Body of pancreas (tissue), 4 donors: ENCODE measurements around the gene VRK3. TPM values are rescaled to one million over a fixed set of nuclear protein-coding genes. Genes with fewer than 3 reads are reported as not detected.

Experiments used
- ATAC-seq: fragments of 150-250 bp; one replicate; pipeline ENCODE4 v1.9.1; 2016
- DNase-seq, 4 donors: peaks; one replicate each; pipeline ENCODE4 v3.0.0-alpha.2; 2019
- H3K27ac ChIP-seq, 4 donors: fragments of 200-600 bp; sonication (generic); 1 replicate in 3 of 4; 2 replicates in 1 of 4; pipeline versions ENCODE4 v1.5.1 to v1.6.1; 2016 to 2019; ENCODE audit warnings: mild to moderate bottlenecking in 1 of 4, mixed read lengths in 1 of 4, moderate library complexity in 1 of 4
- H3K27me3 ChIP-seq, 2 donors: fragments of 200-600 bp; sonication (generic); one replicate each; pipeline ENCODE4 v1.6.0; 2016; ENCODE audit warnings: mild to moderate bottlenecking in 1 of 2
- H3K36me3 ChIP-seq, 2 donors: fragments of 200-600 bp; sonication (generic); replicated peaks in 1 of 2; 2 replicates each; pipeline ENCODE4 v1.5.1; 2016; ENCODE audit warnings: low read depth in 2 of 2; ENCODE audit not compliant: insufficient read depth in 1 of 2
- H3K4me1 ChIP-seq: fragments of 200-600 bp; sonication (generic); one replicate; pipeline ENCODE4 v1.6.0; 2016
- H3K4me3 ChIP-seq, 2 donors: fragments of 200-600 bp; sonication (generic); 1 replicate in 1 of 2; 2 replicates in 1 of 2; pipeline ENCODE4 v1.5.1; 2016 to 2019
- H3K9me3 ChIP-seq, 3 donors: fragments of 200-600 bp; sonication (generic); 1 replicate in 2 of 3; 2 replicates in 1 of 3; pipeline ENCODE4 v1.5.1; 2016
- POLR2A ChIP-seq, 3 donors: fragments of 450-650 bp; IDR thresholded peaks; one replicate each; pipeline ENCODE4 v1.6.1; 2016; ENCODE audit warnings: antibody characterized with exemption in 3 of 3, mild to moderate bottlenecking in 2 of 3
- WGBS, 2 donors: methylation state at CpG; one replicate each; pipeline ENCODE4 v1.1.5; 2017; 5-methylcytosine and 5-hydroxymethylcytosine counted together
- intact Hi-C: fragments of 100-400 bp; cut with DNase I; formaldehyde crosslinking; loops from one replicate; pipeline ENCODE4 v1.15.1; 2023
- total RNA-seq, 2 donors: library from RNA; depleted of rRNA; stranded (reverse); fragments of >200 nt; gene quantifications; one replicate each; pipeline ENCODE4 v1.1.0, GENCODE V29; 2016
- TF ChIP-seq, protein P1 (sequence below), 7 experiments: fragments of 450-650 bp in 4 of 7; fragments of 200-600 bp in 3 of 7; sonication (generic) in 3 of 7; IDR thresholded peaks; one replicate each; pipeline ENCODE4 v1.5.1; 2016 to 2019; ENCODE audit warnings: antibody characterized with exemption in 7 of 7

The VRK3 gene
- total RNA-seq, 2 donors from 2014 or later, result 32.7 to 33.3 TPM

- DNase-seq (no peak), ATAC-seq (no peak)
- peaks cover 47% of the 10 kb centered on the region for H3K4me1 ChIP-seq
- no peaks in the 10 kb centered on the region for H3K36me3 ChIP-seq
- intact Hi-C loops, result no loop called here
- no peaks in the 10 kb centered on the region for H3K9me3 ChIP-seq
- 57 to 61% methylated on average over 5 to 7 of the region's 7 CpGs for WGBS, 2 donors
- H3K27me3 ChIP-seq, result no peaks in the 10 kb centered on the region
- no peak overlapping the region for H3K27ac ChIP-seq
- TF ChIP-seq POLR2A (IDR thresholded peaks at IDR 0.05), result no peak
- TF ChIP-seq, protein P1, sequence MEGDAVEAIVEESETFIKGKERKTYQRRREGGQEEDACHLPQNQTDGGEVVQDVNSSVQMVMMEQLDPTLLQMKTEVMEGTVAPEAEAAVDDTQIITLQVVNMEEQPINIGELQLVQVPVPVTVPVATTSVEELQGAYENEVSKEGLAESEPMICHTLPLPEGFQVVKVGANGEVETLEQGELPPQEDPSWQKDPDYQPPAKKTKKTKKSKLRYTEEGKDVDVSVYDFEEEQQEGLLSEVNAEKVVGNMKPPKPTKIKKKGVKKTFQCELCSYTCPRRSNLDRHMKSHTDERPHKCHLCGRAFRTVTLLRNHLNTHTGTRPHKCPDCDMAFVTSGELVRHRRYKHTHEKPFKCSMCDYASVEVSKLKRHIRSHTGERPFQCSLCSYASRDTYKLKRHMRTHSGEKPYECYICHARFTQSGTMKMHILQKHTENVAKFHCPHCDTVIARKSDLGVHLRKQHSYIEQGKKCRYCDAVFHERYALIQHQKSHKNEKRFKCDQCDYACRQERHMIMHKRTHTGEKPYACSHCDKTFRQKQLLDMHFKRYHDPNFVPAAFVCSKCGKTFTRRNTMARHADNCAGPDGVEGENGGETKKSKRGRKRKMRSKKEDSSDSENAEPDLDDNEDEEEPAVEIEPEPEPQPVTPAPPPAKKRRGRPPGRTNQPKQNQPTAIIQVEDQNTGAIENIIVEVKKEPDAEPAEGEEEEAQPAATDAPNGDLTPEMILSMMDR (IDR thresholded peaks at IDR 0.05), result no peak
- H3K4me3 ChIP-seq, result no peak overlapping the region
These were observed 85.3 kb downstream of the VRK3 start for GRCh38 chr19:49939721-49940481.

DNA sequence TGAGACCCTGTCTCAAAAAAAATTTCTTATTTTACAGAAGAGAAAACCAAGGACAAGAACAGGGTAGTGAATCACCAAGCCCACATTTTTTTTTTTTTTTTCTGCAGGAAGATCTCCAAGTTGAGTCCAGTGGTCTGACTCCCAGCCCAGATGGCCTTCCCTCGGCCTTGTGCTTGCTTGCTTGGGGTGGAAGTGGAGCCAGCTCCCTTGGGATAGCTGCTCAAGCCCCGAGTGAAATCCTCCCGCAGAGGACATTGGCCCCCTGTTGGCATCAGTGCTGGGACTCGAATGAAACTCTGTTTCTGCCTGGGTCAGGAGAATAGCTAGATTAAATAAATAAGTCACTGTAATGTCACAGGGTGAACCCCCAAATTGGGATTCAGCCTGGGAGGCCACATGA, 86.5 kb downstream of the VRK3 start:
- DNase-seq, result no peak
- H3K27ac ChIP-seq, result peak overlapping the region in 1 of 4 donors; percentile 64
- peaks cover 47% of the 10 kb centered on the region for H3K4me1 ChIP-seq
- no peaks in the 10 kb centered on the region for H3K27me3 ChIP-seq
- ATAC-seq, result no peak
- no peak overlapping the region for H3K4me3 ChIP-seq
- no peaks in the 10 kb centered on the region for H3K9me3 ChIP-seq
- intact Hi-C loops, result no loop called here
- 49 to 64% methylated on average over 4 of the region's 4 CpGs for WGBS, 2 donors
- H3K36me3 ChIP-seq, result no peaks in the 10 kb centered on the region
- TF ChIP-seq POLR2A (IDR thresholded peaks at IDR 0.05), result no peak
- TF ChIP-seq, protein P1 (IDR thresholded peaks at IDR 0.05), result no peak

GRCh38 chr19:49937750-49938381, 87.3 kb downstream of the VRK3 start:
- no peaks in the 10 kb centered on the region for H3K27me3 ChIP-seq
- peaks cover 47% of the 10 kb centered on the region for H3K4me1 ChIP-seq
- no peak overlapping the region for H3K4me3 ChIP-seq
- TF ChIP-seq, protein P1 (IDR thresholded peaks at IDR 0.05), result peak; percentile 87 to 97 (median 95)
- TF ChIP-seq POLR2A (IDR thresholded peaks at IDR 0.05), result no peak
- peak overlapping the region in 2 of 4 donors; percentile 51 to 64 for H3K27ac ChIP-seq
- no peaks in the 10 kb centered on the region for H3K9me3 ChIP-seq
- ATAC-seq (peak; percentile 88), DNase-seq (peak; percentile 78 to 85 (median 80))
- WGBS, 2 donors, result 8 to 20% methylated on average over 1 to 35 of the region's 35 CpGs
- H3K36me3 ChIP-seq, result no peaks in the 10 kb centered on the region
- intact Hi-C loops, result no loop called here

GRCh38 chr19:49936549-49936948, 88.6 kb downstream of the VRK3 start:
- peaks cover 37% of the 10 kb centered on the region for H3K4me1 ChIP-seq
- H3K36me3 ChIP-seq, result no peaks in the 10 kb centered on the region
- DNase-seq (no peak), ATAC-seq (no peak)
- no peaks in the 10 kb centered on the region for H3K9me3 ChIP-seq
- no peak overlapping the region for H3K4me3 ChIP-seq
- no peak overlapping the region for H3K27ac ChIP-seq
- WGBS, 2 donors, result 61 to 74% methylated on average over 5 of the region's 5 CpGs
- intact Hi-C loops, result no loop called here
- no peaks in the 10 kb centered on the region for H3K27me3 ChIP-seq
- TF ChIP-seq POLR2A (IDR thresholded peaks at IDR 0.05), result no peak
- TF ChIP-seq, protein P1 (IDR thresholded peaks at IDR 0.05), result no peak
